Bone marrow (tissue), 2 donors: ENCODE measurements around the gene RCE1.
A peak's percentile ranks its signal among the peaks of the same experiment; 100 is the strongest.

Experiments
- DNase-seq, 2 donors: peaks; one replicate each; lab custom pipeline; 2025; lab: John Stamatoyannopoulos, UW

The RCE1 gene

DNA sequence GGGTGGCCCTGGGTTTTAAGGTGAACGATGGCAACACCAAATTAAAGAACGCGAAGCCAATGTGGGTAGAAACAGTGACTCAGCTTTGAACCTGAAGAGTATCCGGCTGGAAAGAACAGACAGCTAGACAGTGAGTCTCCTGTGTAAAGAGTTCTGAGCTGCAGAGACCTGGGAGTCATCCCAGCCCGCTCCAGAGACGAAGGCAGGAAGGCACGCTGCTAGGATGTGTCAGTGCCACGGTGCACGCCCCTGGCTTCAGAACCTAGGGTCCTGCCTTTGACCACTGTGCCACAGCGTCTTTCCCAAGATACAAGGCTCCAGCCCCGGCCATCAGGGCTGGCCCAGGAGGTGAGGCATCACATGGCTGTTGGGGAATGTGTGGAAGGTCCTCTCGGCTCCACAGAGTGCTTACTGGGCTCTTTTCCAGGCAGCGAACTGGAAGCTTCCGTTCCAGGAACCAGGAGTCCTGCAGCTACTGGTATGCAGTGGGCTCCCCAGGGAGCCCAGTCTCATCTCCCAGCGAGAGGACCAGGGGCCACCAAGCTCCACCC is 43.5 kb downstream of the RCE1 start:
- no peak for DNase-seq

DNA sequence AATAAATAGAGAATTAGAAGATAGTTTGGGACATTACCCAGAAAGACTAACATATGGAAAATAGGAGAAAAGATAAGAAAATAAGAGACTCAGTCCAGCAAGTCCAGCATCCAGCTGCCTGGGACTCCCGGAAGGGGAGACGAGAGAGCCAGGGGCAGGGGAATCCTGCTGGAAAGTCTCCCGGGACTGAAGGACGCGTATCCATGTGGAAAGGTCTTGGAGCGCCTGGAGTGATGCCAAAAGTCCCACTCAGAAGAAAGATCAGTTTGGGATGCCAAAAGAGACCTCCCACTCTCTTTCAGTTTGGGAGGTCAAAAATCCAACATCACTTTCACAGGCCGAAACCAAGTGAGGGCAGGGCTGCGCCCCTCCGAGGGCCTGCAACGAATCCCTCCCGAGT is 44.3 kb downstream of the RCE1 start:
- no peak for DNase-seq

DNA sequence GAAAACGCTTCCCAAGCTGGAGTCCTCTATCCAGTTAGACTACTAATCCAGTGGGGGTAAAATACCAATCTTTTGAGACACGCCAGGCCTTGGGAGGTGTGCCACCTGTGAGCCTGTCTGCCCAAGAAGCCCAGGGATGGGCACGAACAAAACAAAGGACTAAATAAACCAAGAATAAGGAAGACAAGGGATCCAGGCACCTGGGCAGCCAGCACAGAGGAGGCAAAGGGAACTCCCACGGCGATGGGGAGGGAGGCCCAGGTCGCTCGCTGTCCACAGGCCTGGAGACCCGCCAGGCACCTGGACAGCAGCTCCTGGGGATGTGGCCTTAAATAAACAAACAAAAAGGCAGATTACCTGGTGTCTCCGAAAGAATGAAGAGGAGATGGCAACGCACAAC is 45.0 kb downstream of the RCE1 start:
- no peak for DNase-seq

DNA sequence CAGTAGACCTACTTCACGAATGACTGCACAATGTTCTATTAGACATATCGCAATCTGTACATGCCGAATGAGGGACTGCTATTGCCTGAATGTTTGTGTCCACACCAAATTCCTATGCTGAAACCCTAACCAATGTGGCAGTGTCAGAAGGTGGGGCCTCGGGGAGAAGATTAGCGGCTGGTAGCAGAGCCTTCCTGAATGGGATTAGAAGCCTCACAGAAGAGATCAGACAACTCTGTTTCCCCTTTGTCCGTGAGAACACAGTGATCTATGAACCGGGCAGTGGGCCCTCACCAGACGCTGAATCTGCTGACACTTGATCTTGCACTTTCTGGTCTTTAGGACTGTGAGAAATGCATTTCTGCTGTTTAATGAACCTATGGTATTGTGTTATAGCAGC is 46.7 kb downstream of the RCE1 start:
- DNase-seq, result no peak

DNA sequence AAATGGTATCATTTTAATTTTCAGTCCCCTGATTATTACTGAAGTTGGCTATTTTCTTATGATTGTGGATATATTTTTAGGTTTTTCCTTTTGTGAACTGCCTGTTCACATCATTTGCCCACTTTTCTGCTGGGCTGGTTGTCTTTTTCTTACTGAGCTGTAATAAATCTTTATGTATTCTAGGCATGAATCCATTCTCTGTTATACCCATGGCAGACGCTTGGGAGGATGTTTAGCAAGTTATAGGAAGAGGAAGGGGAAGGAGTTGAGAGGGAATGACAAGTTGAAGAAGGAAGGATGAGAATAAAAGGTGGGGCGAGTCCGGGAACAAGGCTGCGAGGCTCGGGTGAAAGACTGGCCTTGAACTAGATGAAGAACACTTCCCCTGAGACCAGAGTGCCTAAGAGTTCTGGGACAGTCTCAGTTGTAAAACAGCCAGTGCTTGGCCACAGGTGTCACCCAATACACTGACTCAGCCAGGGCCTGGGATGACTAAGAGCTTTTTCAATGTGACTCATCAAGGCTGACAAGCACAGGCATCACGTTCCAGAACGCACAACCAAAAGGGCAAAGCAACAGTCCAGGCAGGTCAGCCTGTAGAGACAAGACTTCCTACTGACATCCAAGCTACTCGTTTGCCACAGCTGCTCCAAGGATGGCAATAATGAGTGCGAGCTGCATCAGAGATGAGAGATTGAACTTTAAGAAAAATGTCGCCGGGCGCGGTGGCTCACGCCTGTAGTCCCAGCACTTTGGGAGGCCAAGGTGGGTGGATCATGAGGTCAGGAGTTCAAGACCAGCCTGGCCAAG is 48.8 kb downstream of the RCE1 start:
- DNase-seq, result peak in 1 of 2 donors; percentile 50

DNA sequence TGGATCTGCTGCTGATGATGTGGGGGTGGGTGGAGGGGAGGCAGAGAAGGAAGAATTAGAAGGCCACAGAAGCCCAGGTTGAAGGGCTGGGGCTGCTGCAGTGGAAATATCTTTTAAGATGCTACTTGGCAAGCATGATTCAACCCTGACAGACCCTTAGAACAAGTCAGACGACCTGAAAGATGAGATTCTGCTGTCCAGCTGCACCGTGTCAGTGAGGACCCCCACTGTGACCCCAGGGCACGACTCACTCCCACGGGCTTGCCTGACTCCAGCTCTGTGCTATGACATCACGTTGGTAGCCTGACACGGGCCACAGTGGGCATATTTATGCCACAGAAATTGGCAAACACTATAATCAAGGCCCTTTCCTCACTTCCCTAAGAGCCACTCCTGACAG is 49.7 kb downstream of the RCE1 start:
- DNase-seq, result no peak

DNA sequence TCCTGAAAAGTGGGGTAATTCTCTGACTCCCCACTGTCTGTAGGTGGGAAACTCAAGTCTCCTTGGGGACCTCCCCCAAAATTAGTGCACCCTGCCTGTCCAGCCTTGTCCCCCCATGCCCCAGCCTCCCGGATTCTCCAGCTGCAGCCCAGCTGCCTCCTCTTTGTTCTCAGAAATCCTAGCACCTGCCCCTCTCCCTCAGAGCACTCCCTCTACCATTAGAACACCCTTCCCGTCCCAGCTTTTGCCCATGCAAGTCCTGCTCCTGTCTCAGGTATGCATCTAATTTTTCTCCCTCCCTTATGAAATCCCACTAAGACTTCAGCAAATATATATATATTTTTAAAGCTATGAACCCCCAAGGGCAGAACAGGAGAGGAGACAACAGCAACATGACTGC is 50.9 kb downstream of the RCE1 start:
- DNase-seq, result no peak
